Thyroid gland (tissue), 4 donors: ENCODE data around the gene DDX60.

Source experiments
- POLR2A ChIP-seq, 2 donors: fragments of 450-650 bp; IDR thresholded peaks; one replicate each; pipeline ENCODE4 v1.6.1; 2017; ENCODE audit warnings: antibody characterized with exemption in 2 of 2, mild to moderate bottlenecking in 2 of 2, moderate library complexity in 1 of 2
- TF ChIP-seq, protein P1 (sequence below), 6 experiments: fragments of 200-600 bp in 3 of 6; fragments of 450-650 bp in 3 of 6; sonication (generic) in 3 of 6; IDR thresholded peaks; one replicate each; pipeline ENCODE4 v1.5.1; 2016 to 2019; ENCODE audit warnings: antibody characterized with exemption in 6 of 6, mild to moderate bottlenecking in 2 of 6, inconsistent platforms in 1 of 6, moderate library complexity in 1 of 6

DNA sequence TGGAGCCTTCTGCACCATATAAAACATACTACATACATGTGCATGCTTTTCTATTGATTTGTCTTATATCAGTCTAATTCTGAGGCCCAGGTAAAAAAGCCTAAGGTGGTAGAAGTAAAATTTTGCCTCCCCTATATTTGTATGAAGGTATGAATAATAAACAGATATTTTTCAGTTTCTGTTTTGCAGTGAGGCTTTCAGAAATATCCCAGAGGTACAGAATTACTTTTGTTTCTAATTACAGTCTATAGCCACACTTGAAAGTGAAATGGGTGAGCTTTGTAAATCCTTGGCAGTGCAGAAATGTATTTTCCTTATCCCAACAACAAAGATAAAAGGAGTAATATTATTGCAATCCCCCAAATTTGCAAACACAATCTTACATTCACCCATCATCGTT lies 59.5 kb downstream of the DDX60 start:
- TF ChIP-seq, protein P1, sequence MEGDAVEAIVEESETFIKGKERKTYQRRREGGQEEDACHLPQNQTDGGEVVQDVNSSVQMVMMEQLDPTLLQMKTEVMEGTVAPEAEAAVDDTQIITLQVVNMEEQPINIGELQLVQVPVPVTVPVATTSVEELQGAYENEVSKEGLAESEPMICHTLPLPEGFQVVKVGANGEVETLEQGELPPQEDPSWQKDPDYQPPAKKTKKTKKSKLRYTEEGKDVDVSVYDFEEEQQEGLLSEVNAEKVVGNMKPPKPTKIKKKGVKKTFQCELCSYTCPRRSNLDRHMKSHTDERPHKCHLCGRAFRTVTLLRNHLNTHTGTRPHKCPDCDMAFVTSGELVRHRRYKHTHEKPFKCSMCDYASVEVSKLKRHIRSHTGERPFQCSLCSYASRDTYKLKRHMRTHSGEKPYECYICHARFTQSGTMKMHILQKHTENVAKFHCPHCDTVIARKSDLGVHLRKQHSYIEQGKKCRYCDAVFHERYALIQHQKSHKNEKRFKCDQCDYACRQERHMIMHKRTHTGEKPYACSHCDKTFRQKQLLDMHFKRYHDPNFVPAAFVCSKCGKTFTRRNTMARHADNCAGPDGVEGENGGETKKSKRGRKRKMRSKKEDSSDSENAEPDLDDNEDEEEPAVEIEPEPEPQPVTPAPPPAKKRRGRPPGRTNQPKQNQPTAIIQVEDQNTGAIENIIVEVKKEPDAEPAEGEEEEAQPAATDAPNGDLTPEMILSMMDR (IDR thresholded peaks at IDR 0.05): no peak
- TF ChIP-seq POLR2A (IDR thresholded peaks at IDR 0.05): no peak
